HG02678 (cell line): ENCODE data around the gene CNTNAP2.
A peak's percentile ranks its signal among the peaks of the same experiment; 100 is the strongest.
"Not testable (repeated sequence)": the region's sequence is repeated elsewhere in the genome, so short reads cannot be mapped to it uniquely, and the experiment has no call there.

Experiments
- ATAC-seq: cut with Tn5 transposase; IDR thresholded peaks from one replicate; pipeline ENCODE4 v1.9.1; 2021; ENCODE audit warnings: mild to moderate bottlenecking, moderate library complexity; ENCODE audit not compliant: unreplicated experiment

Gene CNTNAP2

GRCh38 chr7:148262721-148263229 lies 2146.2 kb downstream of the CNTNAP2 start:
- peak; percentile 84 for ATAC-seq

- ATAC-seq = no peak
Observed at GRCh38 chr7:148264933-148265557, 2148.4 kb downstream of the CNTNAP2 start.

DNA sequence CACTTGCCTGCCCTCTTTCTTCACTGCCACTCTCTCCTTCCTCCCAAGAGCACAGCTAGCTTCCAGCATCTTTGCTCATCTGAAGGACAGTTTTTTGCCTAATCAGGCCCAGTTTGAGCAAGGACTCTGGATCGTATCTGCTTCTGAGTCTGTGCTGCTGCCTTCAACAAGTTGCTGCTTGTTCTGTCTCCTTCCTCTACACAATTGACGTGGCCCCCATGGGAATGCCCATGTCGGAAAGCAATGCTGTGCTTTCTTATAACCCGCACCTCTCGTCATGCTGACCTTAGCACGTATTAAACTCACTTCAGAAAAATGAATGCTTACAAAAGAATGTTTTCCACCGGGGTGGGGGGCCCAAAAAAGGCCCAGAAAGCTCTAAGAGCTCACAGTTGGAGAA lies 2149.3 kb downstream of the CNTNAP2 start:
- ATAC-seq = no peak

DNA sequence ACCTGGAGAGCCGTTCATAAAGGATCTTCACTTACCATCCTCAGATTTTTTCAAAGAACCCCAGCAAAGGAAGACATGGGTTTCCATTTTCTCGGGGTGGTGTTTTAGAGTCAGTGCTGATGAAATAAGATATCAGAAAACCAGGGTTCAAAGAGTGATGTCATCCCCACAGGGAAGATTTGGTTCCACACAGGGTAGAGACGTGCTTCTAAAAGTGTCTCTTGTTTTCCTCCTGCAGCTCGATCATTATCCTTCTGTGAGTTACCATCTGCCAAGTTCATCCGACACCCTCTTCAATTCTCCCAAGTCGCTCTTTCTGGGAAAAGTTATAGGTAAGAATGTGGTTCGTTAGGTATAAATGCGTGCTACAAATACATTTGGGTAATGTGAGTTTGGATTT lies 2150.2 kb downstream of the CNTNAP2 start:
- no peak for ATAC-seq

- ATAC-seq = no peak
Observed at GRCh38 chr7:148270576-148270975, 2154.0 kb downstream of the CNTNAP2 start.

GRCh38 chr7:148274118-148274517 lies 2157.5 kb downstream of the CNTNAP2 start:
- no peak for ATAC-seq

- ATAC-seq = no peak
Observed at GRCh38 chr7:148275359-148275890, 2158.8 kb downstream of the CNTNAP2 start.

DNA sequence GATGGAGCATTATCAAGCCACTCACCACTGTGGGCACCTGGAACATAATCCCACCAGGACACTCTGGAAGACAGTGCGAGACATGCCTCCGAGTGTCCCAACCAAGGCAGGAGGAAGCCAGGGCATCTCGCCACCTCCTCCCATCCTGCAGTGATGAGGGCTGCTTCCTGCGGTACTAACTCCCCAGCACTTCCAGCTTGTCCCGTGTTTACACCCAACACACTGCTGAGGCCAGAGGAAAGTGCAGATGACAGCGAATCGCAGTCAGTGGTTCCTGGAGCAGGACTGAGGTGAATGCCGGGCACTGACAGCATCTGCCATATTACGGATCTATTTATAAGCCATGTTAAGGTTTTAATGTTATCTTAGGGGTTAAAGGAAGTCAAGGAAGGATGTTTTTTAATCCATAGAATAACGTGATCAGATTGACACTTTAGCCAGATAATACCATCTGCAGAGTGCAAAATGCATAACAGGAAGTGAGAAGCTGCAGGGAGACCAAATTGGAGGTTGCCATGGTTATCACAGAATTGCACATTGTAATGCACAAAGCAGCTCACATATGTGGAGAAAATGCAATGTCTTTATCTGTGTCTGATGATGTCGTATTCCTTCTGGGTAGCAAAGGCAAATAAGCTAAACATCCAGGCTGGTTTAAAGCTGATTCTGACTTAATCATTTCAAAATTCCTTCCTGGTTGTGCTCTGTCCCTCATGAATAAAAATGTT lies 2159.9 kb downstream of the CNTNAP2 start:
- no peak for ATAC-seq

DNA sequence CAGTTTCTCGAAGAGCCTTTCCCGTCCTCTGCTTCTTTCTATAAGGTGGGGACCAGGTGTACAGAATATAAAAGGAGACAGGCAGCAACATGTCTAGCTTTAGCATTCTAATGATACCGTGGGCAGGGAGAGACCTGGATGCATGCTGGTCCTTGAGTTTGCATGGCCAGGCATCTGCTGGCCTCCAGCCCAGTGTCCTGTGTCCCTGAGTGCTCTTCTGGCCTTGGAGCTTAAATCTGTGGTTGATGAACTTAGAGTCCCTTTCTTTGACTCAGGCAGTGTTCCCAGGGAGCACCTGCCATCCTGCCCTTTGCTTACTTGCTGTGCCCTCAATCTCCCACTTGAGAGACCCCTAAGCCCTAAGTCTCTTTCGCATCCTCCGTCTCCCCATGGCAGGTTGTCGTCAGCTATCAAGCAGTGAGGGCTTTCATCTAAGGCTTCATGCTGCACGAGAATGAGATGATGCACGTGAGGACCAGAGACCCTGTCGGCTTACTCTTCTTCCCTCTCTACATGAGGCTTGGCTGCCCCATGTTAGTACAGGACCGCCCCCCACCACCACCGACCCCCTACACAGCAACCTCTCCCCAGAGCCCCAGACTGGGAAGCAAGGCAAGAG lies 2160.6 kb downstream of the CNTNAP2 start:
- no peak for ATAC-seq

- no peak for ATAC-seq
Observed at GRCh38 chr7:148286150-148286549, 2169.5 kb downstream of the CNTNAP2 start.

DNA sequence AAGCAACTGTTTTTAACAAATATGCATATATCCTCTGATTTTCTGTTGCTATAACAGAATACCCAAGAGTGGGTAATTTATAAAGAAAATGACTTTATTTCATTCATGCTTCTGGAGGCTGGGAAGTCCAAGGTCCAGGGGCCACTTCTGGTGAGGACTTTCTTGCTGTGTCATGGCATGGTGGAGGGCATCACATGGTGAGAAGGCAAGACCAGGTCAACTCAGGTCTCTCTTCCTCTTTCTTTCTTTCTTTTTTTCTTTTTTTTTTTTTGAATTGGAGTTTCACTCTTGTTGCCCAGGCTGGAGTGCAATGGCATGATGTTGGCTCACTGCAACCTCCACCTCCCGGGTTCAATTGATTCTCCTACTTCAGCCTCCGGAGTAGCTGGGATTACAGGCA lies 2170.9 kb downstream of the CNTNAP2 start:
- ATAC-seq = no peak

DNA sequence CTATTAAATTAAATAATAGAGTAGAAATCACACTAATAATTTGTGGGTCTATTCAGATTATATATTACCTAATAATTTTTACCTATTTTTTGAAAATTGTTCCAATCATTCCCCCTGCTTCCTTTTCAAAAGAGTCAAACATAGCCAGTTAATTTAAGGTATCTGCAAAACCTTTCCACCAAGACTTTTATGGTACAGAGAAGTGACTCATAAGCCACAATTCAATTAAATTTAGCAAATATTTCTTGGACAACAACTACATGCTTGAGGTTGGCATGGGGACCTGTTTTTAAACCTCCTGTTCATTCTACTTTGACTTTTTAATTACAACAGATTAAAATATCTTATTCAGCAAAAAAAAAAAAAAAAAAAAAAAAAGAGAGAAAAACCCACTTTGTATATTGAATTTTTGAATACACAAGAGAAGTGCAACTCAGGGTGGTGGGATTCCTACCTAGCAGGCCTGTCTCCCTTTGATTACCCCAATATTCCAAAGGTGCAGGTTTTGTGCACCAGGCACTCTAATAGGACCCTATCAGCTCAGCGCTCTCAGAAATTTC lies 2172.1 kb downstream of the CNTNAP2 start:
- no peak for ATAC-seq

GRCh38 chr7:148289630-148290029 lies 2173.0 kb downstream of the CNTNAP2 start:
- no peak for ATAC-seq

- no peak for ATAC-seq
Observed at GRCh38 chr7:148290538-148290937, 2173.9 kb downstream of the CNTNAP2 start.

DNA sequence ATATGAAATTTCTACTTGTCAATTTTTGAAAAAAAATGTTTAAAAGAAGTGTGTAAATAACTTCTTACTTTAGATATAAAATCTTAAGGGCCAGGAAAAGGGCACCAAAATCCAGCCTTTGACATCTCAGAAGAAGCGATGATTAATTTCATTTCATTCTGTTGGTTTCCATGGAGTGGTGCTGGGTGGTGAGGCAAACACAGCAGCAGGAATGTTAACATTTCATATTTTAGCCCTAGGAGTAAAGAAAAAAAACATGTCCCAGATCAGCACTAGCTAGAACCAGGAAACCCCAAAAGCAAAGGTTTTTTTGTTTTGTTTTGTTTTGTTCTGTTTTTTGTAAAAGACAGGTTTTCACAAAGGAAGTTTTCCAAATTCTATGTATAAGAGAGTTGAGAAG lies 2175.2 kb downstream of the CNTNAP2 start:
- ATAC-seq = no peak

DNA sequence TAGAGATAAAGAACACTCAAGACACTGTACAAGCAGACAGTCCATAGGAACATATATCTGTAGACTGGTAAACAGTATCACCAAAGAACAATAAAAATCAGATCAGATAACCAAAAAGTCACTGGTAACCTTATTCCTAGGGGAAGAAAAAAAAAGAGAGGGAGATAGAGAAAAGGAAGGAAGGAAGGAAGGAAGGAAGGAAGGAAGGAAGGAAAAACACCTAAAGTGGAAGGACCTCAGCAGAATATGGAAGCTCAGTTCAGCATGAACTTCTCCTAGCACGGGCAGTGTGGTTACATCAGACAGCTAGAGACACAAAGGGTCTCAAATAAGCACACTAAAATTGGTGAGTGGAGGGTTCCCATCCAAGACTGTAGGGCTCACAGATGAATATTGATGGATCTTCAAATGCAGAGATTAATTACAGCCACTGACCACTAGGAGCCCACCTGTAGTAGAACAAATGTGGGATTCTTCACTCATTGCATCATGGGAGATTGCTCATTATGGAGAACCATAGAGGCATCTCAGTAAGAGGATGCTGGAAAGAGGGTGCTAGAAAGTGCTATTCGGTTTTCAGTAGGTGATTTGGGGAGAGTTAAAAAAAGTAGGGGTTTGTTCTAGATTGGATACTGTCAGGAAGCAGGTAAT lies 2180.5 kb downstream of the CNTNAP2 start:
- ATAC-seq = no peak

DNA sequence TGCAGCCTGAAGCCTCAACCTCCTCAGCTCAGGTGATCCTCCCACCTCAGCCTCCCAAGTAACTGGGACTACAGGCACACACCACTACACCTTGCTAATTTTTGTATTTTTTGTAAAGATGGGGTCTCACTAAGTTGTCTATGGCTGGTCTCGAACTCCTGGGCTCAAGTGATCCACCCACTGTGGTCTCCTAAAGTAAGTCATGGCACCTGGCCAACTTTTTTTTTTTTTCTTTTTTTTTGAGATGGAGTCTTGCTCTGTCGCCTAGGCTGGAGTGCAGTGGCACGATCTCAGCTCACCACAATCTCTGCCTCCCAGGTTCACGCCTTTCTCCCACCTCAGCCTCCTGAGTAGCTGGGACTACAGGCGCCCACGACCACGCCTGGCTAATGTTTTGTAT lies 2182.2 kb downstream of the CNTNAP2 start:
- not testable (repeated sequence) for ATAC-seq

DNA sequence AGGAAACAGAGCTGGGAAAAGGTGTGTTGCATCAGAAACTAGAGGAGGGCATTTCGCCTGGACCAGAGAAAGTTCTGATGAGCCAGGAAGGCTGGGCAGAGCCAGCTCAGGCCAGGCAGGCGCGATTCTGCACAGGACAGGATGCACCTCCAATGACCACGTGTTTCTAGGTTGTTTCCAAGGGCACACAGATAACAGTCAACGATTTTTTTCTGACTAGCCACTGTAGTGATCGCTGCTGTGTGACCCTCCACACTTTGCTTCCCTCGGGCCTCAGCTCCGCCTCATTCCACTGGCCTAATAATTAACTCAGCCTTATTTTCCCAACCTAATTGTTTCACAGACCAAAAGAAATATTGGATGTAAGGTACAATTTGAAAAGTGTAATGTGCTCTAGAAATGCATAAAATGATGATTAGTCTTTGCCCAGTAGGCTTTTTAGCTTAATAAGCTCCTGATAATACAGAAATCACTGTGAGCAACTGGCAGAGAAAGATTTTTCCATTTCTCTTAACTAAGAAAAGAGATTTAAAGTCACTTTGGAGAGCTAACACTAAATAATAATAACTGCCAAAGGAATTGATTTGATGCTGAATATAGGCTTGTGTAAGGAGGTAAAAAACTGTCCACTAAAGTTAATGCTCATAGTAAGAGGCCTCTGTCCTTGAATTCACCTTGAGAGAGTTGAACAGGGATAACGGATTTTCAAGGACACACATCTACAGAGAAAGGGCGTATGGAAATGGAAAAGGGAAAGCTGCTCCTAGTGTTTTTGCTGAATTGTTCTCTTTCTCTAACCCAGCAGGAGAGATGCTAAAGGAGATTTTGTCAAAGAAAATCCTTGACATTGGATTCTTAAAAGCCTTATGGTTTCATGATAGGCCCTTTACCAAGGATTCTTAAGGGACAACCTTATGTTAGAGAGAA lies 2183.0 kb downstream of the CNTNAP2 start:
- no peak for ATAC-seq

DNA sequence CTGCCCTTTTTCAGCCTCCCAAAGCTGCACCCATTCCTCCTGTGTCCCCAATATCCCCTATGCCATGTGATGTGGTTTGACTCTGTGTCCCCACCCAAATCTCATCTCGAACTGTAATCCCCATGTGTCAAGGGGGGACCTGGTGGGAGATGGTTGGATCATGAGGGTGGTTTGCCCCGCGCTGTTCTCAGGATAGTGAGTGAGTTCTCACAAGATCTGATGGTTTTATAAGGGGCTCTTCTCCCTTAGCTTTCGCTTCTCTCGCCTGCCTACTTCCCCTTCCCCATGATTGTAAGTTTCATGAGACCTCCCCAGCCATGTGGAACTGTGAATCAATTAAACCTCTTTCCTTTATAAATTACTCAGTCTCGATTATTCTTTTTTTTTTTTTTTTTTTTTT lies 2185.8 kb downstream of the CNTNAP2 start:
- ATAC-seq = not testable (repeated sequence)
